Prostate gland (tissue), 2 donors: Measurements from ENCODE around the gene CABLES2.

Experiments used
- POLR2A ChIP-seq: fragments of 450-650 bp; IDR thresholded peaks from one replicate; pipeline ENCODE4 v1.6.1; 2016; ENCODE audit warnings: antibody characterized with exemption, mild to moderate bottlenecking
- TF ChIP-seq, protein P1 (sequence below), 4 experiments: fragments of 200-600 bp in 2 of 4; fragments of 450-650 bp in 2 of 4; sonication (generic) in 2 of 4; IDR thresholded peaks; 1 replicate in 3 of 4; 2 replicates in 1 of 4; pipeline ENCODE4 v1.5.1; 2016 to 2019; ENCODE audit warnings: antibody characterized with exemption in 4 of 4, mild to moderate bottlenecking in 2 of 4, moderate library complexity in 2 of 4

DNA sequence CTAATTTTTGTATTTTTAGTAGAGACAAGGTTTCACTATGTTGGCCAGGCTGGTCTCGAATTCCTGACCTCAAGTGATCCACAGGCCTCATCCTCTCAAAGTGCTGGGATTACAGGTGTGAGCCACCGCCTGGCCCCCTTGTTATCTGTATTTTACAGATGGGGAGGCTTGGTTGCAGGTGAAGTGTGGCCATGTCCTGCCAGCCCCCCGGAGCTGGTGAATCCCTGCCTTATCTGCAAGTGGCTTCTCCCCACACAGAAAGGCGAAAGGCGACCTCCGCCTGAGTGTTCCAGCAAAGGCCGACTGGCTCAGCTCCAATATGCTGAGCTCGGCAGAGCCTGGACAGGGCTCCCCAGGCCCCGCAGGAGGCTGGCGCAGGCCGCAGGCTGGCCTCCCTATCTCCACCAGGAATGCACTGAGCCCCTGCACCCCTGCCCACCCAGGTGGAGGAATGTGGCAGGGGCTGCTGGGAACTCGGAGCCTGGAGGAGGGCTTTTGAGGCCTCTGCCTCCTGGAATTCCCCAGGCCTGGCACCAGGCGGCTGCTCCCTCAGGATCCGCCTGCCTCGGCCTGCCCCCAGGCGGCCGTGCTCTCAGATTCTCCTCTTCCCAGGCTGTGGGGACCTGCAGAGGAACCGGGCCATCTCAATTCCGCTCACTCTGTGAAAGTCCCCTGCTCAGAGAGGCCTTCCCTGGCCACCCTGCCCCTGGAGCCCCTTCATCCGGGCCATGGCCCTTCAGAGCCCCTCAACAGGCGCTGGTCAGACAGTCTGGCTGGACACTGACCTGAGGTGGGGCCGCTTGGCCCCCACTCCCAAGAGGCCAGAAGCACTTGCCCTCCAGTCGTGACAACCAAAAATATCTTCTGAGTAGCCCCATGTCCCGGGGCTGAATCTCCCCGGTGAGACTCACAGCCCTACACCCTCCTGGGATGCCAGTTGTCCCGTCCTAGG is 30.7 kb downstream of the CABLES2 start:
- TF ChIP-seq, protein P1, sequence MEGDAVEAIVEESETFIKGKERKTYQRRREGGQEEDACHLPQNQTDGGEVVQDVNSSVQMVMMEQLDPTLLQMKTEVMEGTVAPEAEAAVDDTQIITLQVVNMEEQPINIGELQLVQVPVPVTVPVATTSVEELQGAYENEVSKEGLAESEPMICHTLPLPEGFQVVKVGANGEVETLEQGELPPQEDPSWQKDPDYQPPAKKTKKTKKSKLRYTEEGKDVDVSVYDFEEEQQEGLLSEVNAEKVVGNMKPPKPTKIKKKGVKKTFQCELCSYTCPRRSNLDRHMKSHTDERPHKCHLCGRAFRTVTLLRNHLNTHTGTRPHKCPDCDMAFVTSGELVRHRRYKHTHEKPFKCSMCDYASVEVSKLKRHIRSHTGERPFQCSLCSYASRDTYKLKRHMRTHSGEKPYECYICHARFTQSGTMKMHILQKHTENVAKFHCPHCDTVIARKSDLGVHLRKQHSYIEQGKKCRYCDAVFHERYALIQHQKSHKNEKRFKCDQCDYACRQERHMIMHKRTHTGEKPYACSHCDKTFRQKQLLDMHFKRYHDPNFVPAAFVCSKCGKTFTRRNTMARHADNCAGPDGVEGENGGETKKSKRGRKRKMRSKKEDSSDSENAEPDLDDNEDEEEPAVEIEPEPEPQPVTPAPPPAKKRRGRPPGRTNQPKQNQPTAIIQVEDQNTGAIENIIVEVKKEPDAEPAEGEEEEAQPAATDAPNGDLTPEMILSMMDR (IDR thresholded peaks at IDR 0.05) = peak in 3 of 4 experiments; percentile 39 to 87 (median 72)
- TF ChIP-seq POLR2A = no peak
